HepG2 (cell line): ENCODE results near the gene MREG.

Experiments
- ARNT ChIP-seq: fragments of 450-650 bp; IDR thresholded peaks from 2 replicates; pipeline ENCODE4 v1.6.1; 2017
- CBX1 ChIP-seq: IDR thresholded peaks from one replicate; pipeline ENCODE4 v1.6.1; 2016; ENCODE audit warnings: antibody characterized with exemption, low read depth
- CREB1 ChIP-seq, 2 experiments: fragments of 450-650 bp in 1 of 2; IDR thresholded peaks; 2 replicates each; pipeline ENCODE4 v1.6.1; 2016 to 2017; ENCODE audit warnings: control low read depth in 1 of 2, mild to moderate bottlenecking in 1 of 2, missing compliant biosample characterization in 1 of 2, missing genetic modification characterization in 1 of 2
- SSRP1 ChIP-seq: IDR thresholded peaks from 2 replicates; pipeline ENCODE4 v1.6.1; 2016; ENCODE audit warnings: control low read depth
- TAF1 ChIP-seq: sonication (generic); formaldehyde crosslinking; IDR thresholded peaks from 2 replicates; pipeline ENCODE4 v1.4.0; 2020; ENCODE audit warnings: missing genetic modification reagents
- ZNF746 ChIP-seq: sonication (generic); formaldehyde crosslinking; IDR thresholded peaks from 2 replicates; pipeline ENCODE4 v1.8.0; 2022; ENCODE audit warnings: mild to moderate bottlenecking, missing genetic modification reagents
- TF ChIP-seq, protein P1 (sequence below): sonication (generic); formaldehyde crosslinking; IDR thresholded peaks from 2 replicates; pipeline ENCODE4 v1.4.0; 2020; ENCODE audit warnings: missing genetic modification reagents
- TF ChIP-seq, protein P2 (sequence below): sonication (generic); formaldehyde crosslinking; IDR thresholded peaks from 2 replicates; pipeline ENCODE4 v1.5.0; 2020; ENCODE audit warnings: missing genetic modification reagents
- TF ChIP-seq, protein P3 (sequence below): sonication (generic); formaldehyde crosslinking; IDR thresholded peaks from 2 replicates; pipeline ENCODE4 v1.5.0; 2020; ENCODE audit warnings: mild to moderate bottlenecking, missing genetic modification reagents, moderate library complexity
- TF ChIP-seq, protein P4 (sequence below): sonication (generic); formaldehyde crosslinking; IDR thresholded peaks from 2 replicates; pipeline ENCODE4 v1.9.0; 2022; ENCODE audit warnings: low read depth, missing genetic modification reagents
- TF ChIP-seq, protein P5 (sequence below), 2 experiments: IDR thresholded peaks; 2 replicates each; pipeline ENCODE4 v1.6.1; 2011 to 2012; ENCODE audit warnings: low read length in 2 of 2, borderline replicate concordance in 1 of 2, low read depth in 1 of 2, mild to moderate bottlenecking in 1 of 2, moderate library complexity in 1 of 2

DNA sequence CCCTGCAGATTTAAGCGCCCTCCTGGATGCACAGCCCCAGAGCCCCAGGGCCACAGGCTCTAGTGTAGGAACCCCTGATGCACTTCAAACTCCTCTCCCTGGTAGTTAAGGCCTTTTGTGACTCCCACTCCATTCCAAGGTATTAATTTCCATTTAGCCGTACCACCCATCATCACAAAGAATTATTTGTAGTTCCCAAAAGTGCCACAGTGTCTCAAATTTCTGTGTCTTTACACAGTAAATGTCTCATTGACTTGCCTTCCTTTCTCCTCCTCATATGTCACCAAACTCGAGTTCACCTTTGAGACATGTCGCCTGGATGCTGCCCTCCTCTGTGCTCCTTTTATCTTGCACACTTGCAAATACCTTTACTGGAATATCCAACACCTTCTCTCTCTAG, 42.3 kb upstream of the MREG start:
- TF ChIP-seq CREB1 (IDR thresholded peaks at IDR 0.05) (no peak), CREB1 (CRISPR knock-in tag; IDR thresholded peaks at IDR 0.05) (no peak), TAF1 (no peak), CBX1 (no peak), ARNT (no peak), SSRP1 (CRISPR knock-in tag) (no peak), ZNF746 (CRISPR knock-in tag) (no peak)
- TF ChIP-seq, protein P1, sequence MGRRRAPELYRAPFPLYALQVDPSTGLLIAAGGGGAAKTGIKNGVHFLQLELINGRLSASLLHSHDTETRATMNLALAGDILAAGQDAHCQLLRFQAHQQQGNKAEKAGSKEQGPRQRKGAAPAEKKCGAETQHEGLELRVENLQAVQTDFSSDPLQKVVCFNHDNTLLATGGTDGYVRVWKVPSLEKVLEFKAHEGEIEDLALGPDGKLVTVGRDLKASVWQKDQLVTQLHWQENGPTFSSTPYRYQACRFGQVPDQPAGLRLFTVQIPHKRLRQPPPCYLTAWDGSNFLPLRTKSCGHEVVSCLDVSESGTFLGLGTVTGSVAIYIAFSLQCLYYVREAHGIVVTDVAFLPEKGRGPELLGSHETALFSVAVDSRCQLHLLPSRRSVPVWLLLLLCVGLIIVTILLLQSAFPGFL = no peak
- TF ChIP-seq, protein P2, sequence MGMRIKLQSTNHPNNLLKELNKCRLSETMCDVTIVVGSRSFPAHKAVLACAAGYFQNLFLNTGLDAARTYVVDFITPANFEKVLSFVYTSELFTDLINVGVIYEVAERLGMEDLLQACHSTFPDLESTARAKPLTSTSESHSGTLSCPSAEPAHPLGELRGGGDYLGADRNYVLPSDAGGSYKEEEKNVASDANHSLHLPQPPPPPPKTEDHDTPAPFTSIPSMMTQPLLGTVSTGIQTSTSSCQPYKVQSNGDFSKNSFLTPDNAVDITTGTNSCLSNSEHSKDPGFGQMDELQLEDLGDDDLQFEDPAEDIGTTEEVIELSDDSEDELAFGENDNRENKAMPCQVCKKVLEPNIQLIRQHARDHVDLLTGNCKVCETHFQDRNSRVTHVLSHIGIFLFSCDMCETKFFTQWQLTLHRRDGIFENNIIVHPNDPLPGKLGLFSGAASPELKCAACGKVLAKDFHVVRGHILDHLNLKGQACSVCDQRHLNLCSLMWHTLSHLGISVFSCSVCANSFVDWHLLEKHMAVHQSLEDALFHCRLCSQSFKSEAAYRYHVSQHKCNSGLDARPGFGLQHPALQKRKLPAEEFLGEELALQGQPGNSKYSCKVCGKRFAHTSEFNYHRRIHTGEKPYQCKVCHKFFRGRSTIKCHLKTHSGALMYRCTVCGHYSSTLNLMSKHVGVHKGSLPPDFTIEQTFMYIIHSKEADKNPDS (CRISPR knock-in tag) = no peak
- TF ChIP-seq, protein P3, sequence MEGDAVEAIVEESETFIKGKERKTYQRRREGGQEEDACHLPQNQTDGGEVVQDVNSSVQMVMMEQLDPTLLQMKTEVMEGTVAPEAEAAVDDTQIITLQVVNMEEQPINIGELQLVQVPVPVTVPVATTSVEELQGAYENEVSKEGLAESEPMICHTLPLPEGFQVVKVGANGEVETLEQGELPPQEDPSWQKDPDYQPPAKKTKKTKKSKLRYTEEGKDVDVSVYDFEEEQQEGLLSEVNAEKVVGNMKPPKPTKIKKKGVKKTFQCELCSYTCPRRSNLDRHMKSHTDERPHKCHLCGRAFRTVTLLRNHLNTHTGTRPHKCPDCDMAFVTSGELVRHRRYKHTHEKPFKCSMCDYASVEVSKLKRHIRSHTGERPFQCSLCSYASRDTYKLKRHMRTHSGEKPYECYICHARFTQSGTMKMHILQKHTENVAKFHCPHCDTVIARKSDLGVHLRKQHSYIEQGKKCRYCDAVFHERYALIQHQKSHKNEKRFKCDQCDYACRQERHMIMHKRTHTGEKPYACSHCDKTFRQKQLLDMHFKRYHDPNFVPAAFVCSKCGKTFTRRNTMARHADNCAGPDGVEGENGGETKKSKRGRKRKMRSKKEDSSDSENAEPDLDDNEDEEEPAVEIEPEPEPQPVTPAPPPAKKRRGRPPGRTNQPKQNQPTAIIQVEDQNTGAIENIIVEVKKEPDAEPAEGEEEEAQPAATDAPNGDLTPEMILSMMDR = no peak
- TF ChIP-seq, protein P4, sequence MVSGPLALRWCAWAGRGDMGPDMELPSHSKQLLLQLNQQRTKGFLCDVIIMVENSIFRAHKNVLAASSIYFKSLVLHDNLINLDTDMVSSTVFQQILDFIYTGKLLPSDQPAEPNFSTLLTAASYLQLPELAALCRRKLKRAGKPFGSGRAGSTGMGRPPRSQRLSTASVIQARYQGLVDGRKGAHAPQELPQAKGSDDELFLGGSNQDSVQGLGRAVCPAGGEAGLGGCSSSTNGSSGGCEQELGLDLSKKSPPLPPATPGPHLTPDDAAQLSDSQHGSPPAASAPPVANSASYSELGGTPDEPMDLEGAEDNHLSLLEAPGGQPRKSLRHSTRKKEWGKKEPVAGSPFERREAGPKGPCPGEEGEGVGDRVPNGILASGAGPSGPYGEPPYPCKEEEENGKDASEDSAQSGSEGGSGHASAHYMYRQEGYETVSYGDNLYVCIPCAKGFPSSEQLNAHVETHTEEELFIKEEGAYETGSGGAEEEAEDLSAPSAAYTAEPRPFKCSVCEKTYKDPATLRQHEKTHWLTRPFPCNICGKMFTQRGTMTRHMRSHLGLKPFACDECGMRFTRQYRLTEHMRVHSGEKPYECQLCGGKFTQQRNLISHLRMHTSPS (CRISPR knock-in tag) = no peak
- TF ChIP-seq, protein P5, sequence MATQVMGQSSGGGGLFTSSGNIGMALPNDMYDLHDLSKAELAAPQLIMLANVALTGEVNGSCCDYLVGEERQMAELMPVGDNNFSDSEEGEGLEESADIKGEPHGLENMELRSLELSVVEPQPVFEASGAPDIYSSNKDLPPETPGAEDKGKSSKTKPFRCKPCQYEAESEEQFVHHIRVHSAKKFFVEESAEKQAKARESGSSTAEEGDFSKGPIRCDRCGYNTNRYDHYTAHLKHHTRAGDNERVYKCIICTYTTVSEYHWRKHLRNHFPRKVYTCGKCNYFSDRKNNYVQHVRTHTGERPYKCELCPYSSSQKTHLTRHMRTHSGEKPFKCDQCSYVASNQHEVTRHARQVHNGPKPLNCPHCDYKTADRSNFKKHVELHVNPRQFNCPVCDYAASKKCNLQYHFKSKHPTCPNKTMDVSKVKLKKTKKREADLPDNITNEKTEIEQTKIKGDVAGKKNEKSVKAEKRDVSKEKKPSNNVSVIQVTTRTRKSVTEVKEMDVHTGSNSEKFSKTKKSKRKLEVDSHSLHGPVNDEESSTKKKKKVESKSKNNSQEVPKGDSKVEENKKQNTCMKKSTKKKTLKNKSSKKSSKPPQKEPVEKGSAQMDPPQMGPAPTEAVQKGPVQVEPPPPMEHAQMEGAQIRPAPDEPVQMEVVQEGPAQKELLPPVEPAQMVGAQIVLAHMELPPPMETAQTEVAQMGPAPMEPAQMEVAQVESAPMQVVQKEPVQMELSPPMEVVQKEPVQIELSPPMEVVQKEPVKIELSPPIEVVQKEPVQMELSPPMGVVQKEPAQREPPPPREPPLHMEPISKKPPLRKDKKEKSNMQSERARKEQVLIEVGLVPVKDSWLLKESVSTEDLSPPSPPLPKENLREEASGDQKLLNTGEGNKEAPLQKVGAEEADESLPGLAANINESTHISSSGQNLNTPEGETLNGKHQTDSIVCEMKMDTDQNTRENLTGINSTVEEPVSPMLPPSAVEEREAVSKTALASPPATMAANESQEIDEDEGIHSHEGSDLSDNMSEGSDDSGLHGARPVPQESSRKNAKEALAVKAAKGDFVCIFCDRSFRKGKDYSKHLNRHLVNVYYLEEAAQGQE (IDR thresholded peaks at IDR 0.05; ENCODE audit: borderline replicate concordance in 1 of 2, low read depth in 1 of 2, low read length in 2 of 2) = no peak
